ENCODE results near the gene CHMP1A. TPM values are rescaled to one million over a fixed set of nuclear protein-coding genes. Genes with fewer than 3 reads are reported as not detected.

CHMP1A gene
- total RNA-seq, 4 donors from 2014 or later, result 53.4 to 105 (median 78.8) TPM

GRCh38 chr16:89697616-89698331 lies 40.3 kb upstream of the CHMP1A start:
- Histone ChIP-seq H3K9me3 (no peaks in the 10 kb centered on the region), H3K4me1 (peaks cover 15 to 17% of the 10 kb centered on the region in 2 donors), H3K27me3 (peaks cover 0 to 5% (median 0%) of the 10 kb centered on the region in 3 donors), H3K4me3 (no peak overlapping the region), H3K27ac (no peak overlapping the region), H3K36me3 (peaks cover 0 to 31% of the 10 kb centered on the region in 2 donors)
- DNase-seq (peak in 1 of 2 donors; percentile 10), ATAC-seq (no peak)
- TF ChIP-seq CTCF (IDR thresholded peaks at IDR 0.05 in 4 of 5, conservative IDR thresholded peaks at IDR 0.05 in 1 of 5) (peak in 1 of 5 experiments; percentile 7), POLR2A (IDR thresholded peaks at IDR 0.05) (no peak)
- intact Hi-C loops (cut with DNase I; ENCODE audit: low total_unique reads), result no loop called here
- in situ Hi-C loops (cut with MboI; ENCODE audit: low sequenced_read_pairs in 4 of 4), result no loop called here

GRCh38 chr16:89697161-89697615 lies 39.7 kb upstream of the CHMP1A start:
- DNase-seq (peak in 1 of 2 donors; percentile 52), ATAC-seq (no peak)
- Histone ChIP-seq H3K27me3 (peaks cover 0 to 5% (median 0%) of the 10 kb centered on the region in 3 donors), H3K9me3 (no peaks in the 10 kb centered on the region), H3K4me1 (peaks cover 15 to 17% of the 10 kb centered on the region in 2 donors), H3K27ac (no peak overlapping the region), H3K36me3 (peaks cover 0 to 35% of the 10 kb centered on the region in 2 donors), H3K4me3 (no peak overlapping the region)
- intact Hi-C loops (cut with DNase I; ENCODE audit: low total_unique reads) (no loop called here), in situ Hi-C loops (cut with MboI; ENCODE audit: low sequenced_read_pairs in 4 of 4) (no loop called here)
- peak in 1 of 5 experiments; percentile 18 for TF ChIP-seq CTCF (IDR thresholded peaks at IDR 0.05 in 4 of 5, conservative IDR thresholded peaks at IDR 0.05 in 1 of 5)
- TF ChIP-seq POLR2A (IDR thresholded peaks at IDR 0.05), result no peak

- H3K27me3 ChIP-seq, result peaks cover 0 to 5% (median 0%) of the 10 kb centered on the region in 3 donors
- in situ Hi-C loops (cut with MboI; ENCODE audit: low sequenced_read_pairs in 4 of 4), result no loop called here
- H3K36me3 ChIP-seq, result peaks cover 0 to 40% of the 10 kb centered on the region in 2 donors
- DNase-seq (peak in 1 of 2 donors; percentile 8), ATAC-seq (no peak)
- TF ChIP-seq CTCF (IDR thresholded peaks at IDR 0.05 in 4 of 5, conservative IDR thresholded peaks at IDR 0.05 in 1 of 5) (no peak), POLR2A (IDR thresholded peaks at IDR 0.05) (no peak)
- intact Hi-C loops (cut with DNase I; ENCODE audit: low total_unique reads), result no loop called here
- peaks cover 15 to 17% of the 10 kb centered on the region in 2 donors for H3K4me1 ChIP-seq
- no peaks in the 10 kb centered on the region for H3K9me3 ChIP-seq
- no peak overlapping the region for H3K27ac ChIP-seq
- no peak overlapping the region for H3K4me3 ChIP-seq
Observed at GRCh38 chr16:89696670-89697128, 39.2 kb upstream of the CHMP1A start.

GRCh38 chr16:89695875-89696669 lies 38.6 kb upstream of the CHMP1A start:
- peak in 1 of 2 donors; percentile 20 for DNase-seq
- Histone ChIP-seq H3K9me3 (no peaks in the 10 kb centered on the region), H3K27ac (no peak overlapping the region), H3K4me3 (no peak overlapping the region), H3K27me3 (peaks cover 0 to 5% (median 0%) of the 10 kb centered on the region in 3 donors), H3K4me1 (peaks cover 15% of the 10 kb centered on the region in 2 donors), H3K36me3 (peaks cover 0 to 47% of the 10 kb centered on the region in 2 donors)
- in situ Hi-C loops (cut with MboI; ENCODE audit: low sequenced_read_pairs in 4 of 4), result no loop called here
- intact Hi-C loops (cut with DNase I; ENCODE audit: low total_unique reads), result no loop called here
- ATAC-seq, result no peak
- TF ChIP-seq CTCF (IDR thresholded peaks at IDR 0.05 in 4 of 5, conservative IDR thresholded peaks at IDR 0.05 in 1 of 5), result no peak
- TF ChIP-seq POLR2A (IDR thresholded peaks at IDR 0.05), result no peak

All from gastrocnemius medialis (tissue), 4 donors.